ENCODE results near the gene BAG5.
A peak's percentile ranks its signal among the peaks of the same experiment; 100 is the strongest.
"Not testable (repeated sequence)": the region's sequence is repeated elsewhere in the genome, so short reads cannot be mapped to it uniquely, and the experiment has no call there.

BAG5 gene

GRCh38 chr14:103562429-103563225, at the start of gene BAG5, which contains the start of gene COA8:
TSS of gene BAG5 (minus strand) at chr14:103562657. CDS start at chr14:103561164, 1,493 bp downstream.
TSS of gene COA8 (plus strand) at chr14:103562960. CDS start at chr14:103563002, 42 bp downstream.
- peak; percentile 82 for DNase-seq (ENCODE audit: low read depth)

- no peak for DNase-seq (ENCODE audit: low read depth)
Observed at GRCh38 chr14:103611215-103611614, 48.8 kb upstream of the BAG5 start.

- not testable (repeated sequence) for DNase-seq (ENCODE audit: low read depth)
Observed at GRCh38 chr14:103609081-103609480, 46.6 kb upstream of the BAG5 start.

- no peak for DNase-seq (ENCODE audit: low read depth)
Observed at GRCh38 chr14:103607822-103608221, 45.4 kb upstream of the BAG5 start.

GRCh38 chr14:103606963-103607668, 44.7 kb upstream of the BAG5 start:
- DNase-seq (ENCODE audit: low read depth) = no peak

GRCh38 chr14:103604620-103605019, 42.2 kb upstream of the BAG5 start:
- DNase-seq (ENCODE audit: low read depth) = no peak

GRCh38 chr14:103600503-103600902, 38.0 kb upstream of the BAG5 start:
- no peak for DNase-seq (ENCODE audit: low read depth)

GRCh38 chr14:103597623-103598377, 35.3 kb upstream of the BAG5 start:
- DNase-seq (ENCODE audit: low read depth) = no peak

GRCh38 chr14:103594265-103594664, 31.8 kb upstream of the BAG5 start:
- DNase-seq (ENCODE audit: low read depth) = no peak

GRCh38 chr14:103593577-103593976, 31.1 kb upstream of the BAG5 start:
- no peak for DNase-seq (ENCODE audit: low read depth)

- no peak for DNase-seq (ENCODE audit: low read depth)
Observed at GRCh38 chr14:103584326-103584915, 22.0 kb upstream of the BAG5 start.

GRCh38 chr14:103581954-103582703, 19.7 kb upstream of the BAG5 start:
- no peak for DNase-seq (ENCODE audit: low read depth)

- DNase-seq (ENCODE audit: low read depth) = no peak
Observed at GRCh38 chr14:103581206-103581605, 18.7 kb upstream of the BAG5 start.

GRCh38 chr14:103578401-103579075, 16.1 kb upstream of the BAG5 start:
- DNase-seq (ENCODE audit: low read depth) = no peak

- no peak for DNase-seq (ENCODE audit: low read depth)
Observed at GRCh38 chr14:103576371-103577024, 14.0 kb upstream of the BAG5 start.

- DNase-seq (ENCODE audit: low read depth) = no peak
Observed at GRCh38 chr14:103574707-103575285, 12.3 kb upstream of the BAG5 start.

GRCh38 chr14:103574104-103574503, 11.6 kb upstream of the BAG5 start:
- DNase-seq (ENCODE audit: low read depth) = no peak

- no peak for DNase-seq (ENCODE audit: low read depth)
Observed at GRCh38 chr14:103569408-103569807, 7.0 kb upstream of the BAG5 start.

- DNase-seq (ENCODE audit: low read depth) = no peak
Observed at GRCh38 chr14:103568952-103569351, 6.5 kb upstream of the BAG5 start.

Data from stimulated activated CD4-positive, alpha-beta T cell treated with anti-CD3 and anti-CD28 coated beads, Interleukin-2, amount 100 ng/mL, for 4 hours (primary cell).